HG03280 (cell line): ENCODE measurements around the gene ARHGAP42.

Experiments
- ATAC-seq: cut with Tn5 transposase; IDR thresholded peaks from one replicate; pipeline ENCODE4 v1.9.1; 2021; ENCODE audit warnings: mild to moderate bottlenecking, moderate library complexity; ENCODE audit not compliant: unreplicated experiment

ARHGAP42 gene

DNA sequence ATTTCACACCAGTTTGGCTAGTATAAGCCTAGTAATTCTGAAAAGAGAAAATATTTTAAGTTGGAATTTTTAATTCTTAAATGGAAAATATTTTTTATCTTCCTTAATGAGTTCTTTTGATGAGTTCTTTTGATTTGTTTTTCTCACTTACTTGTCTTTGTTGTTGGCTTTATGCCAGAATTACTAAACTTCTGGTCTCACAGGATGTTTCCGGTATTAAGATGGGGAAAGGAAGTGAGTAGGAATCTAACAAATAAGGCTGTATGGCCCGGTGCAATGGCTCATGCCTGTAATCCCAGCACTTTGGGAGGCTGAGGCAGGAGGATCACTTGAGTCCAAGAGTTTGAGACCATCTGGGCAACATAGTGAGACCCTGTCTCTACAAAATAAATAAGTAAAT, 106.4 kb downstream of the ARHGAP42 start:
- ATAC-seq: no peak

- ATAC-seq: no peak
These were observed 107.4 kb downstream of the ARHGAP42 start for GRCh38 chr11:100794446-100794845.

DNA sequence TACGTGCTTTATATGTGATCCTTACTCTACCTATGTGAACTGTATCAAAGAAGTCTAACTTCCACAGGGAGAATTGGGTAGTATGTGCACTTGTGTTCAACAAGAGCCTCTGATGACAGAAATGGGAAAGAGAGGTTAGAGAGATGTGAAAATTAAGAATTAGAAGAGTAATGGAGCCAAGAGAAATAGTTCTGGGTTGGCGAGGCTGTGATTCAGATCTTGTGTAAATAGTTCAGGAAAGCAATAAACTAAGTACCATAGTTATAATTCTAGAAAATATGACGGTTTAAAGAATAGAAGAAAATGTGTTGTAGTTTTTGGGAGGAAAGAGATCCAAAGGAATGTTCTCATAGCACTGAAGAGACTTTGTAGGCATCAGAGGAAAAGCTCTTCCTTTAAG, 112.4 kb downstream of the ARHGAP42 start:
- ATAC-seq: no peak

DNA sequence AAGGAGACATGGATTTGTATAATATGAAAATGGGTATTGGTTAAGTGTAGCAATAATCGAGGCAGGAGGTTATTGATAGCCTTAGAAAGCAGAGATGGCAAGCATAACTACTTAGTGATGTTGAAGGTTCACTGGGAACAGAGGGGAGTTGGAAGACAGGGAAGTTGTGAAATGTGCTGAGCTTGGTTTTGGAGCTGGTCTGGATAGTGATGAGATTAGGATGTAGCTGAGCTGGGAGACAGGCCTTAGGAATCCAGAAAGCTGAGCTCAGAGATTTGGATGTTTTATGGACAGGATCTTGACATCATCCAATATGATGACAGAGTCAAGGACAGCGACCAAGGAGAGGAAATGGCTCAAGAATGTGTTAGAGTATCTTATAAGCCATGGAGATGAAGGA, 113.1 kb downstream of the ARHGAP42 start:
- ATAC-seq: no peak

GRCh38 chr11:100801225-100801999, 114.3 kb downstream of the ARHGAP42 start:
- no peak for ATAC-seq

DNA sequence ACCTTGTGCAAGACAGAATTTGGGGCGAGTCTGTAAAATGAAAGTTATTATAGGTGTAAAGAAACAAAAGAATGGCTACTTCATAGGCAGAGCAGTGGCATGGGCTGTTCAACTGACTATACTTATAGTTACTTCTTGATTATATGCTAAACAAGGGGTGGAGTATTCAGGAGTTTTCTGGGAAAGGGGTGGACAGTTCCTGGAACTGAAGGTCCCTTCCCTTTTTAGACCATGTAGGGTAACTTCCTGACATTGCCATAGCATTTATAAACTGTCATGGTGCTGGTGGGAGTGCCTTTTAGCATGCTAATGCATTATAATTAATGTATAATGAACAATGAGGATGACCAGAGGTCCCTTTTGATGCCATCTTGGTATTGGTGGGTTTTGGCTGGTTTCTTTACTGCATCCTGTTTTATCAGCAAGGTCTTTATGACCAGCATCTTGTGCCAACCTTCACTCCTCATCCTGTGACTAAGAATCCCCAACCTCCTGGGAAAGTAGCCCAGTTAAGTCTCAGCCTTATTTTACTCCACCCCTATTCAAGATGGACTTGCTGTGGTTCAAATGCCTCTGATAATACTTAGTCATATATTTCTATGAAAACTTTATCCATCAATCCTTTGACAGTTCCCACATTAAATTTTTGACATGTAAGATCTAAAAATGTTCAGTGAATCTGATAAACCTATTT, 118.6 kb downstream of the ARHGAP42 start:
- ATAC-seq: no peak

GRCh38 chr11:100806296-100806695, 119.2 kb downstream of the ARHGAP42 start:
- ATAC-seq: no peak

- no peak for ATAC-seq
These were observed 121.9 kb downstream of the ARHGAP42 start for GRCh38 chr11:100808904-100809491.

GRCh38 chr11:100810146-100810545, 123.1 kb downstream of the ARHGAP42 start:
- no peak for ATAC-seq

- no peak for ATAC-seq
These were observed 123.6 kb downstream of the ARHGAP42 start for GRCh38 chr11:100810666-100811065.

DNA sequence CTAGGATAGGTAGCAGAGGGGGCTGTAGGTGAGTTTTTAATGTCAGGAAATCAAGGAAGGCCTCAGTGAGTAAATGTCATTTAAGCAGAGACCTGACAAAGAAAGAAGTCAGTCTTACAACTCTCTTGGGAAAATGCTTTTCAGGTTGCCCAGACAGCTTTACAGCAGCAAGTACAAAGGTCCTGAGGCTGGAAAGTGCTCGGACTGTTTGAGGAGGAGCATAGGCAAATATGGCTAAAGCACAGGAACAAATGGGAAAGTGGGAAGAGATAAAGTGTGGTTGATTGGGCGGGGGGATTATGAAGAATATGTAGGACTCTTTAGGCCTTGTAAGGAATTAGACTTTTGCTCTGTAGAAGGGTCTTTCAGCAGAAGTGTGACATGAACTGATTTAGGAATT, 125.4 kb downstream of the ARHGAP42 start:
- no peak for ATAC-seq

DNA sequence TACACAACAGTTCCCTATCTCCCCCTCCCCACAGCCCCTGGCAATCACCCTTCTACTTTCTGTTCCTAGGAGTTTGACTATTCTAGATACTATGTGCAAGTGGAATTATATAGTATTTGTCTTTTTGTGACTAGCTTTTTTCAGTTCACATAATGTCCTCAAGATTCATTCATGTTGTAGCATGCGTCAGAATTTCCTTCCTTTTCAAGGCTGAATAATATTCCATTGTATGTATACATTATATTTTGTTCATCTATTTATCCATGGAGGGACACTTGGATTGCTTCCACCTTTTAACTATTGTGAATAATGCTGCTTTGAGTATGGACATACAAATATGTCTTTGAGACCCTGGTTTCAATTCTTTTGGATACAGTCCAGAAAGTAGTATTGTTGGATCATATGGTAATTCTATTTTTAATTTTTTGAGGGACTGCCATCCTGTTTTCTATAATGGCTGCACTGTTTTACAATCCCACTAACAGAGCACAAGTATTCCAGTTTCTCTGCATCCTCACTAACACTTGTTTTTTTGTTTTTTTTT, 128.8 kb downstream of the ARHGAP42 start:
- no peak for ATAC-seq

- no peak for ATAC-seq
These were observed 129.7 kb downstream of the ARHGAP42 start for GRCh38 chr11:100816823-100817222.

DNA sequence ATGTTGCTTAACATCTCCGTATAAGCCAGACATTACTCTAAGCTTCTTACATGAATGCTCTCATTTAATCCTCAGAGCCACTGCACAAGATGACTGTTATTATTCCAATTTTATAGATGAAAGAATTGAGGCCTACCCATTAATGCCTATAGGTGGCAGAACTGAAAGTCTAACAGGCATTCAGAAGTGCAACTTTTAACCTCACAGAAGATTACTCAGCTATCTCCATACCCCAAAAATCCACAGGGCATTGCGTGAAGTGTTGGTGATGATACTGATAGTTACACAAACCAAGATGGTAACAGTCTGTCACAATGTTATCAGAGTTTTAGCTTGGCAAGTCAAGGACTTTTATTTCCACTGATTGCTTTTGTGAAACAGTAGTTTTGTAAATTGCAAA, 130.5 kb downstream of the ARHGAP42 start:
- no peak for ATAC-seq

DNA sequence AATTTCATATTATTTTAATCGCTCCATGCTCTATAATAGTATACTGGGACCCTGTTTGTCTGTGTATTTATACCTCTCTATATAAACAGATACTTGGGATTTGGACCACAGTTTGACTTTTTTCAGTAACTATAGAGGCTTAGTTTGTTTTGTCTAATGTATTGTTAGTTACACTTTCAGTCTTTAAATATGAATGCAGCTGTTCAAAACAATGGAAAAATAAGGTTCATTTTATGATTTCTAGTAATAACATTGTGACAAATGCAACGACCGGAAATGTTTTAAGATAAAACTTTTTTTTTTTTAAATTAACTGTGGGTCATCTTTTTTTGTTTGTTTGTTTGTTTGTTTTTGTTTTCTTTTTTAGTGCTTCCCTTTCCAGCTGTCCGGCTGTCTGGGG, 133.5 kb downstream of the ARHGAP42 start:
- no peak for ATAC-seq

DNA sequence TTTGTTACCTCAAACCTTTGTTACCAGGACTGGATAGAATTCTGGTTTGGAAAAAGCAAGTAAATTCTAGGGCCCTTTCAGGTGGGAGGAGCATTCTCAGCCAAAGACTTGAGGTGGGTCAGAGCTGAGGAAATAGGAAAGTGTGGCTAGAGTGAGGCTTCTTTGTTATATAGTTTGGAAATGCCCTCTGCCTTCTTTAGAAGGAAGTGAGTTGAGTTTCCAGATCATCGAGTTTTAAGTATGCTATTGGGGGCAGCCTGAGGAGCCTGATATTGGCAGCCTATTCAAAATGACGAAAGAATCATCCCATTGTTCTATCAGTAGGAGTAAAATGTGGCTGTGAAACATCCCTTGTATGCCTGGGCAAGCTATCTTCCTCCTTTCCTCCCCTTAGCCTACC, 134.1 kb downstream of the ARHGAP42 start:
- ATAC-seq: no peak

DNA sequence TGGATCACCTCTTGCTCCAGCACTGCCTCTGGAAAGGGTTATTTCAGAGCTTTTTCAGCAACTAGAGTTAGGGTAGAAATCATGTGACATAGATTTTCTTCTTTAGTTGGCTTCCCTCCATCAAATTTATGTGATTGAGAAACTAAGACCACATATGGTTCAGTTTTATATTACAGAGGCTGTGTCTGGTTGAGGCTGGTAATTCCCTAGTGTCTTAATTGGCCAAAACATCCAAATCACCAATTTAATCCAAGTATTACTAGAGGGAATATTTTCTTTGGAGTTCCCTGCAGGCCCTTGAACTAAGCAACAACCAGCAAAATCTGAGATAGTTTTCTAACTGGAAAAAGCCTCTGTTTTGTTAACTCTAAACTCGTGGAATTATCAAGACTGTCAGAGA, 136.3 kb downstream of the ARHGAP42 start:
- no peak for ATAC-seq

GRCh38 chr11:100824041-100824809, 137.1 kb downstream of the ARHGAP42 start:
- no peak for ATAC-seq

- no peak for ATAC-seq
These were observed 138.5 kb downstream of the ARHGAP42 start for GRCh38 chr11:100825626-100826025.

DNA sequence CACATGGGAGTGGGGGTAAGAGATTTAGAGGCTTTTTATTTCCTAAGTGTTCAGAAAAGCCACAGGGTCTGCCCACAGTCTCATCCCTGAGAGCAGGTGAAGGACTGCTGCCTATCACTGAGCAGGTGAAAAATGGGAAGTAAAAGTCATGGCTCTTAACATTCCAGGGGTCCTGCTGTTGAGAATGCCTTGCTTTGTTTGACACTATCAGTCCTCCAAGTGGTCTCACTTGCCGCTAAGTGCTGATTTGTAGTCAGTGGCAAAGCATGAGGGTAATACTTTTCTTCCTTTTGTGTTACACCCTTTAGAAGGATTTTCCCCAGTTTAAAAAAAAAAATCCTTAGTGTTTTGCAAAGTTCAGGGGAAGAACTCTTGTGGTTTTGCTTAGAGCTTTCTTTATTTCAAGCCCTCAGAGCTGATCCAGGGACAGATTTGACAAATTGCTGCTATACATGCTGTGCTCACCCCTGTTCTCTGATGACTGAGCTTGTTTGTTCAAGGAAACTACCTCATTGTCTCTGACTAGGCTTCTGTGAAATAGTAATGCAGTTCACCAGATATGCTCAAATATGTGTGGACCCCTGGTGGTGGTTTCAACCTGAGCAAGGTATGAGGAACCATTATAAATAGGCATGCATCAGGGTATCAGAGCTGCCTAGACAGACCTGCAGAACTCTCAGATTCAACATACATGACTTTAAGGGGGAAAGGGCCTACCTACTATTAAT, 141.0 kb downstream of the ARHGAP42 start:
- peak; percentile 86 for ATAC-seq
